CD4-positive, alpha-beta T cell treated with Interleukin-15 for 4 hours (primary cell): Measurements from ENCODE around the gene SPHK2.
A peak's percentile ranks its signal among the peaks of the same experiment; 100 is the strongest.
"Not testable (repeated sequence)": the region's sequence is repeated elsewhere in the genome, so short reads cannot be mapped to it uniquely, and the experiment has no call there.

Source experiments
- DNase-seq: peaks from one replicate; pipeline ENCODE4 v3.0.0-alpha.2; 2020; ENCODE audit warnings: low spot score

SPHK2 gene

GRCh38 chr19:48624791-48625723 lies 5.8 kb downstream of the SPHK2 start:
- DNase-seq, result no peak

GRCh38 chr19:48625891-48626327 lies 6.6 kb downstream of the SPHK2 start:
- no peak for DNase-seq

GRCh38 chr19:48627201-48627864 lies 8.0 kb downstream of the SPHK2 start:
- DNase-seq, result peak; percentile 48

- no peak for DNase-seq
These were observed 8.6 kb downstream of the SPHK2 start for GRCh38 chr19:48627865-48628314.

GRCh38 chr19:48628486-48629296 lies 9.4 kb downstream of the SPHK2 start:
- DNase-seq, result no peak

- no peak for DNase-seq
These were observed 9.9 kb downstream of the SPHK2 start for GRCh38 chr19:48629297-48629598.

GRCh38 chr19:48629599-48630295 lies 10.4 kb downstream of the SPHK2 start:
- no peak for DNase-seq

- no peak for DNase-seq
These were observed 11.2 kb downstream of the SPHK2 start for GRCh38 chr19:48630296-48631063.

GRCh38 chr19:48631225-48631624 lies 11.9 kb downstream of the SPHK2 start:
- no peak for DNase-seq

GRCh38 chr19:48632286-48632685 lies 13.0 kb downstream of the SPHK2 start:
- DNase-seq, result not testable (repeated sequence)

- no peak for DNase-seq
These were observed 13.4 kb downstream of the SPHK2 start for GRCh38 chr19:48632692-48633147.

GRCh38 chr19:48633148-48634035 lies 14.1 kb downstream of the SPHK2 start:
- DNase-seq, result no peak

GRCh38 chr19:48634036-48634342 lies 14.7 kb downstream of the SPHK2 start:
- no peak for DNase-seq

- DNase-seq, result peak; percentile 92
These were observed 15.3 kb downstream of the SPHK2 start for GRCh38 chr19:48634424-48635262.

- peak; percentile 60 for DNase-seq
These were observed 16.1 kb downstream of the SPHK2 start for GRCh38 chr19:48635263-48635965.

- DNase-seq, result no peak
These were observed 16.9 kb downstream of the SPHK2 start for GRCh38 chr19:48635966-48636858.

- no peak for DNase-seq
These were observed 17.6 kb downstream of the SPHK2 start, which contains the start of gene DBP for GRCh38 chr19:48636859-48637448. TSS of gene DBP (minus strand) at chr19:48637379. CDS start at chr19:48636994, 385 bp downstream.
